GM18951 (cell line): ENCODE data around the gene AP5Z1.
"Not testable (repeated sequence)": the region's sequence is repeated elsewhere in the genome, so short reads cannot be mapped to it uniquely, and the experiment has no call there.

Experiments used
- POLR2A ChIP-seq: IDR thresholded peaks from 4 replicates; pipeline ENCODE4 v1.6.1; 2011; ENCODE audit warnings: mild to moderate bottlenecking; ENCODE audit not compliant: insufficient read length, insufficient read depth; ENCODE audit errors: extremely low read depth
- in situ Hi-C: fragments of 300-500 bp; cut with MboI; formaldehyde crosslinking; loops from one replicate; pipeline ENCODE4 v1.12.0; 2022; ENCODE audit warnings: low sequenced_read_pairs, mixed read lengths, inconsistent platforms; ENCODE audit not compliant: unreplicated experiment

AP5Z1 gene

DNA sequence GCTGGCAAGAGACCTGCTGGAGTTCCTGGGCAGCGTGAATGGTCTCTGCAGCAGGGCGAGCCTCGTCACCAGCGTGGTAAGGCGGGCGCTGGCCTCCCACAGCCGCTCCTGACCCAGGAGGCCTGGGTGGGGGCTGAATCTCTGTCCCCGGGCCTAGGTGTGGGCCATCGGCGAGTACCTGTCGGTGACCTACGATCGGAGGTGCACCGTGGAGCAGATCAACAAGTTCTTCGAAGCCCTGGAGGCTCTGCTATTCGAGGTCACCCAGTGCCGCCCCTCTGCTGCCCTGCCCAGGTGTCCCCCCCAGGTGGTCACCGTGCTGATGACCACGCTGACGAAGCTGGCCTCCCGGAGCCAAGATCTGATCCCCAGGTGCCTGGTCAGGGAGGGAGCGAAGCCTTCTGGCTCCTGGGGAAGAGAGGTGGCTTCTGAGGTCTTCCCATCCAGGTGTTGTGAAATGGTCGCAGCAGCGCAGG lies 15.1 kb downstream of the AP5Z1 start:
- in situ Hi-C loops = no loop called here
- no peak for TF ChIP-seq POLR2A

- TF ChIP-seq POLR2A = no peak
- in situ Hi-C loops = no loop called here
Measured at GRCh38 chr7:4791101-4791737, 15.8 kb downstream of the AP5Z1 start.

DNA sequence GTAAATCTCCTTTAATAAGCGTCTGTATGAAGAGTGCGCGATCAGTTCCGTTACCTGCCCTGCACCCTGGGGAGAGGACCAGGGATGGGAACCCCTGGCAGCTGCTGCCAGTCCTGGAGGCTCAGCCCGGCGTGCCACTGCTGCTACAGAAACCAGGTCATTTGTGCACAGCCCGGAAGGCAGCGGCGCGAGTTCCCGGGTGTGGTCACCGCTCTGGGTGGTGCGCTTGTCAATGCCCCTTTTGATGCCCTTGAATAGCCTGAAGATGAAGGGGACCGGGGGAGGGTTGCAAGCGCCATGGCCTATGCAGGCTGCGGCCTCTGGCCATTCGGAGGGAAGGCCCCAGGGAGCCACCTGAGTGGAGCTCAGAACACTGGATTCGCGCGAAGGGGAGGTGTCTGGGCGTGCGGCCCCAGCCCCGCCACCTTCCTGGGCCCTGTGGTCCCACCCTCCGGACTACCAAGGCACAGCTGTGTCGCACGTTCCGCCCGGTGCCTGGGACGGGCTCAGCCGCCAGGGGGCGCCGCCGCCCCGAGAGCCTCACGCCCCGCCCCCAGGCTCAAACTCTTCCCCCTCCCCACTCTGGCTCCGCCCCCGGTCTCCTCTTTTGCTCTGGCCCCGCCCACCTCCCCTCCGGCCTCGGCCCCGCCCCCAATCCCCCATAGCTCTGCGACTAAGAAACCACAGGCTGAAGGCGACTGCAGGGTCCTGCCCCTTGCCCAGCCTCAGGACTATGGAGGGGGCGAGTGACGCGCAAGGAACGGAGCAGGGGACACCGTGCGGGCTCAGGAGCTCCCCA lies 16.5 kb downstream of the AP5Z1 start:
- no peak for TF ChIP-seq POLR2A
- in situ Hi-C loops = no loop called here

DNA sequence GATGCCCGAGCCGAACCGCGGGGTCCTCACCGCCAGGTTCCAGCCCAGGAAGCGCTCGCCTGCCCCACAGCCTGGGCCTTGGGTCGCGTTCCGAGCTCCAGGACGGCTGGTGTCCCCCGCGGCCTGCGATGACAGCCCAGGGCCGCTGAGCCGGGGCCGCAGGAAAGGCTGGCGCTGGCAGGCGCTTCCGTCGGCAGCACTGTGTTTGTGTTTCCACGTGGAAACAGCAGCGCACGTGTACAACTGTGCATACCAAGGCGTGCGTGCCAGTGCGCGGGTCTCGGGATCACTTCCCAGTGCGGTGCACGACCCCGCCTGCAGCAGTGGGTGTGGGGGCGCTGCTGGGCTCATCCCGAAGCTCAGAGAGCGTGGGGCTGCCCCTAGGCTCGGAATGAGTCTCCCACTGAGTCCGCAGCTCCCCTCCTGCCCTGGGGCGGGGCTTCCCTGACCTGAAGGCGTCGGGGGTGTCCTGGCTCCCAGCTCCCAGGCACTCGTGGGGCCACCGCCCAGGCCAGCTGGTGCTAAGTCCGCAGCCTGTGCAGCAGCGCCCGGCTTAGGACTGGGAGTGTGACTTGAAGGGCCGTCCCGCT lies 17.2 kb downstream of the AP5Z1 start:
- in situ Hi-C loops = no loop called here
- no peak for TF ChIP-seq POLR2A

DNA sequence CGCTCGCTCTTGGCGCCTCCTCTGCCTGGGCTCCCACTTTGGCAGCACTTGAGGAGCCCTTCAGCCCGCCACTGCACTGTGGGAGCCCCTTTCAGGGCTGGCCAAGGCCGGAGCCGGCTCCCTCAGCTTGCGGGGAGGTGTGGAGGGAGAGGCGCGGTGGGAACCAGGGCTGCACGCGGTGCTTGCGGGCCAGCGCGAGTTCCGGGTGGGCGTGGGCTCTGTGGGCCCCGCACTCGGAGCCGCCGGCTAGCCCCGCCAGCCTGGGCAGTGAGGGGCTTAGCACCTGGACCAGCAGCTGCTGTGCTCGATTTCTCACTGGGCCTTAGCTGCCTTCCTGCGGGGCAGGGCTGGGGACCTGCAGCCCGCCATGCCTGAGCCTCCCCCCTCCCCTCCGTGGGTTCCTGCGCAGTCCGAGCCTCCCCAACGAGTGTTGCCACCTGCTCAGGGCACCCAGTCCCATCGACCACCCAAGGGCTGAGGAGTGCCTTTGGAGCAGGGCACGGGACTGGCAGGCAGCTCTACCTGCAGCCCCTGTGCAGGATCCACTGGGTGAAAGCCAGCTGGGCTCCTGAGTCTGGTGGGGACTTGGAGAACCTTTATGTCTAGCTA lies 18.1 kb downstream of the AP5Z1 start:
- in situ Hi-C loops = not testable (repeated sequence)

- in situ Hi-C loops = not testable (repeated sequence)
Measured at GRCh38 chr7:4794171-4794570, 18.7 kb downstream of the AP5Z1 start.

GRCh38 chr7:4794591-4795350 lies 19.3 kb downstream of the AP5Z1 start:
- in situ Hi-C loops = no loop called here
- no peak for TF ChIP-seq POLR2A

DNA sequence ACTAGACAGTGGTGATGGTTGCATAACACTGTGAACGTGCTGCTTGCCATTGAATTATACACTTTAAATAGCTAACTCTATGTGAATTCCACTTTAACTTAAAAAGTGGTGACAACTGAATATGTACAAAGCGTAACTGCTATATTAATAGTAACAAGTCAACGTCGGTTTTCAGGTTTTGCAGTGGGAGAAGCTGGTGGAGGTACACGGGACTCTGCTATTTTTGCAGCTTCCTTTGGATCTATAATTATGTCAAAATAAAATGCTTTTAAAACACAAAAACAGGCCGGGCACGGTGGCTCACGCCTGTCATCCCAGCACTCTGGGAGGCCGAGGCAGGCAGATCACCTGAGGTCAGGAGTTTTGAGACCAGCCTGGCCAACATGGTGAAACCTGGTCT lies 21.0 kb downstream of the AP5Z1 start:
- in situ Hi-C loops = no loop called here
- no peak for TF ChIP-seq POLR2A

DNA sequence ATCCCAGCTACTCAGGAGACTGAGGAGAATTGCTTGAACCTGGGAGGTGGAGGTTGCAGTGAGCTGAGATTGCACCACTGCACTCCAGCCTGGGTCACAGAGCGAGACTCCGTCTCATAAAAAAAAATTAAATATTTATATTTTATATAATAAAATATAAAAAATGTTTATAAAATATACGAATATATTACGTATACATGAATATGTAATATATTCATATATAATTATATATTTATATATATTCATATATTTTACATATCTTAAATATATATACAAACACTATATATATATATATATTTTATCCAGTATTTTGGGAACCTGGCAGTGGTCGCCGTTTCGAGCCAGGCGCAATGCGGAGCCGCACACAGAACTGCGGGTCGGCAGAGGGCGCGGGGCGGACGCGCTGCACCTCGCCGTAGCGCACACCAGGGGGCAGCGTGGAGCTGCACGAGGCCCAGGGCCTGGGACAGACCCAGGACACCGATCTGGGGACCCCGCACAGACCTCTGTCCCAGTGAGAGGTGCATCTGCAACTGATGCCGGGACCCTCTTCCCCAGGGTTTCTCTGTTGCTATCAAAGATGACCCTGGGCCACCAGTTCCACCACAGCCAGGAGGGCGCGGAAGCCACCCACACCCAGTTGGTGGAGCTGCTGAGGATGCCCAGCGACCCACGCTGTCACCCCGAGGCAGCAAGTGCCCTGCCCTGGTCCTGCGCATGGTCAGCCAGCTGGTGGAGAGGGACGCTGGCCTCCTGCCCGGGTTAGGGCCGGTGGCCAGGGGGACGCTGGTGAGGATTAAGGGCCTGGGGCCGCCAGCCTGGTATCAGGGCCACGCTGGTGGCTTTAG lies 22.7 kb downstream of the AP5Z1 start:
- in situ Hi-C loops = no loop called here
- no peak for TF ChIP-seq POLR2A

DNA sequence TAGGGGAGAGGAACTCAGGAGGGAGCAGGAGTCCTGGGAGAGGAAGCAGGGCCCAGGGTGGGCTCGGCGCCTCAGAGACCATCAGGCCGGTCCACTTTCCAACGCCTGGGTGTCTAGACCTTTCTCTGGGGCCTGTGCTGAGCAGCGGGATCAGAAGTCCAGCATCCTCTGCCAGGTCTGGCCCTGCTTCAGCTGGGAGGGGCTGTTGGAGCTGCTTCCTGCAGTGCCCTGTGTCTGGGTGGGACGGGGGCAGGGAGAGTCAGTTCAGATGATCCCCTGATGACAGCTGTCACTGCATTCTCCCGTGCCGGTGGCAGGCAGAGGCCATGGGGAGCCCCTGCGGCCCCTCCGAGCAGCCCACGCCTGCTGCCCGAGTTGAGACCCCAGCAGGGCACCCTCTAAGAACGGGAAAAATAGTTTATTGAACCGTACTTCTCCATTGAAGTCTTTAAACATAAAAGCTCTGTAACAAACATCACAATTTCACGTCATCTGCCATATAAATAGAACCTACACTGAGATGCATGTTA lies 23.3 kb downstream of the AP5Z1 start:
- in situ Hi-C loops = no loop called here
- no peak for TF ChIP-seq POLR2A

DNA sequence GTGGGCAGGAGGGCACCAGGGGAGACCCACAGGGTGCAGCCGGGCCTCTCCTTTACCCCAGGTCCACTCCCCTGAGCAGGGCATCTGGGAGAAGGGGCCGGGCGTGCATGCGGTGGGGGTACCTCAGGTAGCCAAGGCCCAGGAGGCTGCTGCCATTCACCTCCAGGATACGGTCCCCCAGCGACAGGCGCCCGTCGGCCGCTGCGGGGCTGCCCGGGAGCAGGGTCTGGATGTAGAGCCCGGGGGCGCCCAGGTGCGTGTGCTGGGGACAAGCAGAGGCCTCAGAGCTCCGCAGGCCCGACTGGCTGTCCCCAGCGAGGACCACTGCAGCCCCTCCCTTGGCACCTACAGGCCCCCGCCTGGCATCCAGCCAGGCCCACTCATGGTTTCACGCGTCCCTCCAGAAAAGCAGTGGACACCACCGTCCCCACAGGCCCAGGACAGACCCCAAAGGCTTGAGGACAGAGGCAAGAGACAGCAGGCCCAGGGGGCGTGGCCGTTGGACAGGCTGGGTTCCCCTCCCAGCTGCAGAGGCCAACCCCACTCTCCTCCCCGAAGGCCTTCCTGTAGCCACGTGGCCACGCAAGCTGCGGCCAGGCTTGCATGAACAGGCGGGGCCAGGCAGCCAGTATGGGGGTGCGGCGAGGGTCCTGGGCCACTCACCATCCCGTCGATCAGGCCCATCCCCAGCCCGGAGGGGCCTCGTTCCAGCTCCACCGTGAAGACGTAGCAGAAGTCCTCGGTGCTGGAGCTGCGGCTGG lies 24.3 kb downstream of the AP5Z1 start:
- in situ Hi-C loops = no loop called here
- TF ChIP-seq POLR2A = no peak
